ENCODE results near the gene TBC1D2B. TPM values are rescaled to one million over a fixed set of nuclear protein-coding genes. Genes with fewer than 3 reads are reported as not detected.
"Not testable (repeated sequence)": the region's sequence is repeated elsewhere in the genome, so short reads cannot be mapped to it uniquely, and the experiment has no call there.

The TBC1D2B gene
- total and polyA plus RNA-seq, 7 experiments from 2014 or later = 7.4 to 119 (median 76.6) TPM

GRCh38 chr15:77978759-77979145, 98.8 kb downstream of the TBC1D2B start:
- H3K4me3 ChIP-seq (ENCODE audit: low read length); H3K36me3 ChIP-seq (ENCODE audit: control insufficient read depth in 2 of 3, insufficient read depth in 3 of 3, low read length in 3 of 3); H3K27me3 Mint-ChIP-seq; DNase-seq; ATAC-seq; H3K9me3 ChIP-seq (ENCODE audit: control insufficient read depth in 2 of 3, low read length in 3 of 3); H3K4me3 Mint-ChIP-seq; H3K27me3 ChIP-seq (ENCODE audit: control insufficient read depth in 2 of 2, insufficient read depth in 2 of 2, low read length in 2 of 2); H3K9me3 Mint-ChIP-seq; H3K27ac ChIP-seq (ENCODE audit: low read depth, low read length); H3K4me1 ChIP-seq (ENCODE audit: control insufficient read depth in 2 of 2, insufficient read depth in 2 of 2, low read length in 2 of 2); H3K27ac Mint-ChIP-seq; H3K36me3 Mint-ChIP-seq; POLR2A ChIA-PET; CTCF ChIA-PET; H3K4me1 Mint-ChIP-seq: not testable (repeated sequence)
- intact Hi-C loops (cut with micrococcal nuclease) = loop anchor here in 1 of 2 donors (10.0 kb wide), 1 partner anchor 796 kb away; no protein-coding TSS in a partner anchor

GRCh38 chr15:77977903-77978758, 99.4 kb downstream of the TBC1D2B start:
- H3K36me3 ChIP-seq (ENCODE audit: control insufficient read depth in 2 of 3, insufficient read depth in 3 of 3, low read length in 3 of 3); H3K4me1 ChIP-seq (ENCODE audit: control insufficient read depth in 2 of 2, insufficient read depth in 2 of 2, low read length in 2 of 2); H3K4me1 Mint-ChIP-seq; H3K36me3 Mint-ChIP-seq; ATAC-seq; CTCF ChIA-PET; DNase-seq; POLR2A ChIA-PET; H3K9me3 Mint-ChIP-seq; H3K9me3 ChIP-seq (ENCODE audit: control insufficient read depth in 2 of 3, low read length in 3 of 3); H3K27me3 ChIP-seq (ENCODE audit: control insufficient read depth in 2 of 2, insufficient read depth in 2 of 2, low read length in 2 of 2); H3K27ac ChIP-seq (ENCODE audit: low read depth, low read length); H3K27ac Mint-ChIP-seq; H3K27me3 Mint-ChIP-seq; H3K4me3 ChIP-seq (ENCODE audit: low read length); H3K4me3 Mint-ChIP-seq: not testable (repeated sequence)
- intact Hi-C loops (cut with micrococcal nuclease) = loop anchor here in 1 of 2 donors (10.0 kb wide), 1 partner anchor 797 kb away; no protein-coding TSS in a partner anchor

- H3K36me3 Mint-ChIP-seq; H3K4me3 Mint-ChIP-seq; H3K9me3 ChIP-seq (ENCODE audit: control insufficient read depth in 2 of 3, low read length in 3 of 3); DNase-seq; CTCF ChIA-PET; H3K9me3 Mint-ChIP-seq; H3K4me1 Mint-ChIP-seq; H3K27me3 Mint-ChIP-seq; H3K27ac ChIP-seq (ENCODE audit: low read depth, low read length); H3K4me1 ChIP-seq (ENCODE audit: control insufficient read depth in 2 of 2, insufficient read depth in 2 of 2, low read length in 2 of 2); ATAC-seq; H3K27me3 ChIP-seq (ENCODE audit: control insufficient read depth in 2 of 2, insufficient read depth in 2 of 2, low read length in 2 of 2); H3K36me3 ChIP-seq (ENCODE audit: control insufficient read depth in 2 of 3, insufficient read depth in 3 of 3, low read length in 3 of 3); H3K4me3 ChIP-seq (ENCODE audit: low read length); POLR2A ChIA-PET: not testable (repeated sequence)
- intact Hi-C loops (cut with micrococcal nuclease) = loop anchor here in 1 of 2 donors (10.0 kb wide), 1 partner anchor 798 kb away; no protein-coding TSS in a partner anchor
- H3K27ac Mint-ChIP-seq = peak overlapping the region in 1 of 9 donors; percentile 55
Observed at GRCh38 chr15:77976760-77977525, 100.6 kb downstream of the TBC1D2B start.

- intact Hi-C loops (cut with micrococcal nuclease) = loop anchor here in 1 of 2 donors (10.0 kb wide), 1 partner anchor 799 kb away; no protein-coding TSS in a partner anchor
- H3K4me3 Mint-ChIP-seq = not testable (repeated sequence)
Observed at GRCh38 chr15:77976095-77976450, 101.4 kb downstream of the TBC1D2B start.

GRCh38 chr15:77975332-77976094, 102.0 kb downstream of the TBC1D2B start:
- Mint-ChIP-seq H3K27me3 (peaks cover 0 to 2% (median 0%) of the 10 kb centered on the region in 5 donors), H3K36me3 (no peaks in the 10 kb centered on the region), H3K4me1 (no peaks in the 10 kb centered on the region), H3K4me3 (no peak overlapping the region), H3K9me3 (no peaks in the 10 kb centered on the region), H3K27ac (no peak overlapping the region)
- CTCF ChIA-PET = no interaction called here
- H3K27ac ChIP-seq (ENCODE audit: low read depth, low read length) = no peak overlapping the region
- POLR2A ChIA-PET = no interaction called here
- H3K27me3 ChIP-seq (ENCODE audit: control insufficient read depth in 2 of 2, insufficient read depth in 2 of 2, low read length in 2 of 2) = no peaks in the 10 kb centered on the region
- intact Hi-C loops (cut with micrococcal nuclease) = loop anchor here in 1 of 2 donors (10.0 kb wide), 1 partner anchor 799 kb away; no protein-coding TSS in a partner anchor
- H3K4me3 ChIP-seq (ENCODE audit: low read length) = no peak overlapping the region
- H3K4me1 ChIP-seq (ENCODE audit: control insufficient read depth in 2 of 2, insufficient read depth in 2 of 2, low read length in 2 of 2) = no peaks in the 10 kb centered on the region
- H3K9me3 ChIP-seq (ENCODE audit: control insufficient read depth in 2 of 3, low read length in 3 of 3) = no peaks in the 10 kb centered on the region
- ATAC-seq (no peak), DNase-seq (no peak)
- no peaks in the 10 kb centered on the region for H3K36me3 ChIP-seq (ENCODE audit: control insufficient read depth in 2 of 3, insufficient read depth in 3 of 3, low read length in 3 of 3)

More at GRCh38 chr15:77976095-77976450, 101.4 kb downstream of the TBC1D2B start:
- H3K36me3 ChIP-seq (ENCODE audit: control insufficient read depth in 2 of 3, insufficient read depth in 3 of 3, low read length in 3 of 3); H3K4me1 Mint-ChIP-seq; POLR2A ChIA-PET; DNase-seq; H3K27me3 ChIP-seq (ENCODE audit: control insufficient read depth in 2 of 2, insufficient read depth in 2 of 2, low read length in 2 of 2); H3K36me3 Mint-ChIP-seq; H3K27ac Mint-ChIP-seq; ATAC-seq; H3K4me3 ChIP-seq (ENCODE audit: low read length); H3K9me3 ChIP-seq (ENCODE audit: control insufficient read depth in 2 of 3, low read length in 3 of 3); CTCF ChIA-PET; H3K27me3 Mint-ChIP-seq; H3K4me1 ChIP-seq (ENCODE audit: control insufficient read depth in 2 of 2, insufficient read depth in 2 of 2, low read length in 2 of 2); H3K27ac ChIP-seq (ENCODE audit: low read depth, low read length); H3K9me3 Mint-ChIP-seq: not testable (repeated sequence)

GRCh38 chr15:77974416-77975331, 102.8 kb downstream of the TBC1D2B start:
- H3K4me3 Mint-ChIP-seq = no peak overlapping the region
- ATAC-seq (no peak), DNase-seq (no peak)
- H3K36me3 Mint-ChIP-seq = no peaks in the 10 kb centered on the region
- no peaks in the 10 kb centered on the region for H3K9me3 Mint-ChIP-seq
- Histone ChIP-seq H3K36me3 (ENCODE audit: control insufficient read depth in 2 of 3, insufficient read depth in 3 of 3, low read length in 3 of 3) (no peaks in the 10 kb centered on the region), H3K27me3 (ENCODE audit: control insufficient read depth in 2 of 2, insufficient read depth in 2 of 2, low read length in 2 of 2) (no peaks in the 10 kb centered on the region), H3K9me3 (ENCODE audit: control insufficient read depth in 2 of 3, low read length in 3 of 3) (no peaks in the 10 kb centered on the region), H3K4me3 (ENCODE audit: low read length) (no peak overlapping the region), H3K27ac (ENCODE audit: low read depth, low read length) (no peak overlapping the region), H3K4me1 (ENCODE audit: control insufficient read depth in 2 of 2, insufficient read depth in 2 of 2, low read length in 2 of 2) (no peaks in the 10 kb centered on the region)
- no peaks in the 10 kb centered on the region for H3K4me1 Mint-ChIP-seq
- H3K27me3 Mint-ChIP-seq = peaks cover 0 to 2% (median 0%) of the 10 kb centered on the region in 5 donors
- intact Hi-C loops (cut with micrococcal nuclease) = loop anchor here in 1 of 2 donors (10.0 kb wide), 1 partner anchor 800 kb away; no protein-coding TSS in a partner anchor
- H3K27ac Mint-ChIP-seq = no peak overlapping the region
- ChIA-PET CTCF (no interaction called here), POLR2A (no interaction called here)

All from naive thymus-derived CD4-positive, alpha-beta T cell (primary cell).